Endodermal cell (in vitro differentiated cells): ENCODE results near the gene EZR. TPM values are rescaled to one million over a fixed set of nuclear protein-coding genes. Genes with fewer than 3 reads are reported as not detected.

ENCODE experiments used
- DNase-seq: peaks from one replicate; pipeline ENCODE4 v3.0.0-alpha.2; 2017
- H3K27ac ChIP-seq: 2 replicates; pipeline ENCODE4 v1.5.1; 2013; ENCODE audit warnings: mild to moderate bottlenecking, low read depth, low read length, moderate library complexity
- H3K27me3 ChIP-seq: 2 replicates; pipeline ENCODE4 v1.6.1; 2013; ENCODE audit warnings: mild to moderate bottlenecking, low read length, moderate library complexity; ENCODE audit not compliant: insufficient read depth, control insufficient read depth, poor library complexity, severe bottlenecking
- H3K36me3 ChIP-seq: 2 replicates; pipeline ENCODE4 v1.7.0; 2013; ENCODE audit warnings: mild to moderate bottlenecking, low read length, moderate library complexity; ENCODE audit not compliant: control insufficient read depth, insufficient read depth
- H3K4me1 ChIP-seq: one replicate; pipeline ENCODE4 v1.7.0; 2013; ENCODE audit warnings: low read length; ENCODE audit not compliant: control insufficient read depth, insufficient read depth
- H3K4me3 ChIP-seq: 2 replicates; pipeline ENCODE4 v1.5.1; 2013; ENCODE audit warnings: mild to moderate bottlenecking, low read length, moderate library complexity
- H3K9ac ChIP-seq: 2 replicates; pipeline ENCODE4 v1.6.1; 2013; ENCODE audit warnings: mild to moderate bottlenecking, low read length, moderate library complexity; ENCODE audit not compliant: poor library complexity, severe bottlenecking; ENCODE audit errors: extremely low read depth
- H3K9me3 ChIP-seq: 2 replicates; pipeline ENCODE4 v1.6.1; 2013; ENCODE audit warnings: mild to moderate bottlenecking, low read length, moderate library complexity; ENCODE audit not compliant: control insufficient read depth
- H3K27ac Mint-ChIP-seq: 2 replicates; pipeline ENCODE4 v1.8.0; 2020; ENCODE audit warnings: mixed read lengths
- H3K27me3 Mint-ChIP-seq: 2 replicates; pipeline ENCODE4 v1.8.0; 2021; ENCODE audit warnings: mild to moderate bottlenecking, mixed read lengths; ENCODE audit not compliant: insufficient read depth
- H3K36me3 Mint-ChIP-seq: 2 replicates; pipeline ENCODE4 v1.8.0; 2020; ENCODE audit warnings: low read depth, mixed read lengths
- H3K4me1 Mint-ChIP-seq: 2 replicates; pipeline ENCODE4 v1.8.0; 2020; ENCODE audit warnings: mixed read lengths
- H3K4me3 Mint-ChIP-seq: 2 replicates; pipeline ENCODE4 v1.8.0; 2020; ENCODE audit warnings: mild to moderate bottlenecking, moderate library complexity, mixed read lengths
- H3K9me3 Mint-ChIP-seq: 2 replicates; pipeline ENCODE4 v1.8.0; 2020; ENCODE audit warnings: mild to moderate bottlenecking, mixed read lengths
- WGBS, 2 experiments: methylation state at CpG; one replicate each; pipeline versions ENCODE4 v1.1.5 to v1.1.7; 2013; ENCODE audit warnings: missing lambda C conversion rate in 2 of 2, mixed read lengths in 1 of 2; ENCODE audit not compliant: insufficient coverage in 1 of 2, insufficient read length in 1 of 2; 5-methylcytosine and 5-hydroxymethylcytosine counted together
- total RNA-seq, 2 donors: library from RNA; stranded (reverse); fragmentation: NEBNext Ultra II Directional in 1 of 2; extraction: Animal tissue kit (Norgen Biotek cat#: 25700) in 1 of 2; gene quantifications; 2 replicates in 1 of 2; 3 replicates in 1 of 2; pipeline ENCODE4 v1.2.1, GENCODE V29; 2021
- TF ChIP-seq, protein P1 (sequence below): fragments of 200-600 bp; sonication (generic); conservative IDR thresholded peaks from 2 replicates; pipeline ENCODE4 v1.5.0; 2021; ENCODE audit warnings: antibody characterized with exemption, mild to moderate bottlenecking

Gene EZR
- total RNA-seq, 2 donors from 2014 or later = 145 to 209 TPM

DNA sequence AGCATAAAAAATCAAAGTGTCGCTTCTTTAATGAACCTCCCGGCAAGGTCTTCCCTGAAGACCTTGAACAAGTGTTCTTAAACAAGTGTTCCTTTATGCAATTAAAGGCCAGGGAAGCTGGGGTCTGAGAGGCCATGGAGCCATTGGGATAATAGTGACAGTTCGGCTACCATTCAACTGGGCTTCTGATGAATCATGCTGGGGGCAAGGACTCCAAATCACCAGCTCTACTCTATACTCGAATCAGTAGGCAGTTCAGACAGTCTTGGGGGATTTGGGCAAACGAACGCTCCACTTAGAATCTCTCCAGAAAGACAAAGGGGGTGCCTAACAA lies 34.7 kb upstream of the EZR start:
- Mint-ChIP-seq H3K27me3 (no peaks in the 10 kb centered on the region), H3K4me3 (no peak overlapping the region), H3K4me1 (peaks cover 34% of the 10 kb centered on the region), H3K27ac (no peak overlapping the region), H3K36me3 (no peaks in the 10 kb centered on the region), H3K9me3 (no peaks in the 10 kb centered on the region)
- Histone ChIP-seq H3K4me3 (peak overlapping the region; percentile 65), H3K27ac (peak overlapping the region; percentile 50), H3K27me3 (no peaks in the 10 kb centered on the region), H3K9me3 (no peaks in the 10 kb centered on the region), H3K4me1 (peaks cover 16% of the 10 kb centered on the region), H3K9ac (peak overlapping the region; percentile 41), H3K36me3 (no peaks in the 10 kb centered on the region)
- TF ChIP-seq, protein P1, sequence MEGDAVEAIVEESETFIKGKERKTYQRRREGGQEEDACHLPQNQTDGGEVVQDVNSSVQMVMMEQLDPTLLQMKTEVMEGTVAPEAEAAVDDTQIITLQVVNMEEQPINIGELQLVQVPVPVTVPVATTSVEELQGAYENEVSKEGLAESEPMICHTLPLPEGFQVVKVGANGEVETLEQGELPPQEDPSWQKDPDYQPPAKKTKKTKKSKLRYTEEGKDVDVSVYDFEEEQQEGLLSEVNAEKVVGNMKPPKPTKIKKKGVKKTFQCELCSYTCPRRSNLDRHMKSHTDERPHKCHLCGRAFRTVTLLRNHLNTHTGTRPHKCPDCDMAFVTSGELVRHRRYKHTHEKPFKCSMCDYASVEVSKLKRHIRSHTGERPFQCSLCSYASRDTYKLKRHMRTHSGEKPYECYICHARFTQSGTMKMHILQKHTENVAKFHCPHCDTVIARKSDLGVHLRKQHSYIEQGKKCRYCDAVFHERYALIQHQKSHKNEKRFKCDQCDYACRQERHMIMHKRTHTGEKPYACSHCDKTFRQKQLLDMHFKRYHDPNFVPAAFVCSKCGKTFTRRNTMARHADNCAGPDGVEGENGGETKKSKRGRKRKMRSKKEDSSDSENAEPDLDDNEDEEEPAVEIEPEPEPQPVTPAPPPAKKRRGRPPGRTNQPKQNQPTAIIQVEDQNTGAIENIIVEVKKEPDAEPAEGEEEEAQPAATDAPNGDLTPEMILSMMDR = no peak
- DNase-seq = no peak
- WGBS, 2 experiments = 24 to 26% methylated on average over 5 to 6 of the region's 6 CpGs

DNA sequence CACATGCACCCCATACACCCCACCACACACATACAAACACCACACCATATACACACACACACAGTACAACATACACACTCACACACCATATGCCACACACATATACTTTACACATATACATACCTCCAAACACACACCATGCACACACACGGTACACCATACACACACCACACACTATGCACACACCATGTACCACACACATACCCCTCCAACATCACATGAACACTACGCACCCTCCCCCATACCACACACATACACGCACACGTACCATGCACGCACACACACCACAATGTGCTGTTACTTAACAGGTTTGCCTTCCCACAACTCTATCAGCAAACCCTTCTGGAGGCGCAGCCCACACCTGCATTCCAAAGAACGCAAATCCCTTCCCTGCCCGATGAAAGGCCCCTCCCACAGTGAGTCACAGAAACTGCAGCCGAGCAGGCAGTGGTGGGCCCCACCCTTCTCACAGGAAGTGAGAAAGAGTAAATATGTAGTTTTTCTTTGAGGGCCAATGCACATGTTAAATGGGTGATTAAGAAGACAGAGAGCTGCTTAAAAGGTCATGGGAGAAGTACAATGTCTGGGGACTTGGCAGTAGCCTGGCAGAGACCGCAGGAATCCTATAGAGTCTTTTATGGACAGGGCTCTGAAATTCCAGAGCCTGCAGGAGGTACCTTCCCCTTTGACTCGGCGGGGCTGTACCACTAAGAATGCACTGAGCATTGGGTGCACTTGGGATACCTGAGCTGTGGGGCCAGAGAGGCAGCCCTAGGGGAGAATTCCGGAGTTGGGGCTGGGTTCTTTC lies 34.1 kb upstream of the EZR start:
- H3K36me3 ChIP-seq = no peaks in the 10 kb centered on the region
- peak overlapping the region; percentile 50 for H3K27ac ChIP-seq
- H3K4me3 ChIP-seq = peak overlapping the region; percentile 65
- no peak overlapping the region for H3K27ac Mint-ChIP-seq
- no peaks in the 10 kb centered on the region for H3K27me3 Mint-ChIP-seq
- no peaks in the 10 kb centered on the region for H3K9me3 Mint-ChIP-seq
- H3K36me3 Mint-ChIP-seq = no peaks in the 10 kb centered on the region
- H3K4me3 Mint-ChIP-seq = no peak overlapping the region
- WGBS, 2 experiments = 11 to 19% methylated on average over 9 to 13 of the region's 13 CpGs
- H3K27me3 ChIP-seq = no peaks in the 10 kb centered on the region
- peak; percentile 98 for DNase-seq
- TF ChIP-seq, protein P1 = no peak
- H3K4me1 Mint-ChIP-seq = peaks cover 34% of the 10 kb centered on the region
- H3K9me3 ChIP-seq = no peaks in the 10 kb centered on the region
- peak overlapping the region; percentile 41 for H3K9ac ChIP-seq
- peaks cover 16% of the 10 kb centered on the region for H3K4me1 ChIP-seq

DNA sequence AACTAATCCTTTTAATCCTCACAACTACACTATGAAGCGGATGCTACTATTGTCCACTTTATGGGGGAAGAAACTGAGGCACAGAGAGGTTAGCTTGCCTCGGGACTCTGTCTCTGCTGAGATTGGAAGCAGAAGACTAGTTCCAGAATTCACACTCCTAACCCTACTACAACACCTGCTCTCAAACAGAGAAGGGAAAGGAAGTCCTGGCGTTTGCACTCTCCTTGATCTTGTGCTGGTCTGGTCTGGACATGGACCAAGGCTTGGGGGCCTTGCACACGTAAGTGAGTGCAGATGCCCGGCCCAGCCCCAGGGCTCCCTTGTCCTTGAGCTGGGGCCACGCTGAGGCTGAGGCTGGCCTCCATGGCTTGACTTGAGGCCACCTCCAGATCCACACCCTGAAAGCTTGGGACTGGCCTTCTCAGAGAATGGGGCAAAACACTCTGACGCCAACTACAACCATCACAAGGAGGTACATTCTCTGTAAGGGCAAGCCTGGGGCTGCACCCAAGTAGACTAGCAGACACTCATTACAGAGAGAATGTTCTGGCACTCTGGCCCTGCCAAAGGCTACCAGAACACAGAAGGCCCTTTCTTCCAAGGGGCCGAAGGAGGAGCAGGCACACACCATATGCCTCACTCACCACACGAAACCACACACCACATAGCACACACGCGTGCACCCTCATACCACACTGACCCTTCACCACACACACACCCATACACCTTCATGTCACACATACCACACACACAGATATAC lies 33.3 kb upstream of the EZR start:
- Mint-ChIP-seq H3K36me3 (no peaks in the 10 kb centered on the region), H3K4me3 (no peak overlapping the region), H3K9me3 (no peaks in the 10 kb centered on the region), H3K27ac (no peak overlapping the region), H3K4me1 (peaks cover 33% of the 10 kb centered on the region), H3K27me3 (no peaks in the 10 kb centered on the region)
- no peaks in the 10 kb centered on the region for H3K27me3 ChIP-seq
- no peak overlapping the region for H3K27ac ChIP-seq
- peak overlapping the region; percentile 12 for H3K9ac ChIP-seq
- H3K4me3 ChIP-seq = peak overlapping the region; percentile 46
- TF ChIP-seq, protein P1 = no peak
- WGBS, 2 experiments = 90 to 100% methylated on average over 2 to 11 of the region's 11 CpGs
- peaks cover 16% of the 10 kb centered on the region for H3K4me1 ChIP-seq
- H3K9me3 ChIP-seq = no peaks in the 10 kb centered on the region
- H3K36me3 ChIP-seq = no peaks in the 10 kb centered on the region
- DNase-seq = no peak
